WTC11 (cell line): ENCODE measurements around the gene SLC37A1. TPM values are rescaled to one million over a fixed set of nuclear protein-coding genes. Genes with fewer than 3 reads are reported as not detected.
A peak's percentile ranks its signal among the peaks of the same experiment; 100 is the strongest.

Source experiments
- ATAC-seq: fragments of 200-7000 bp; cut with Tn5 transposase; 2 replicates; pipeline ENCODE4 v1.10.0; 2021; ENCODE audit warnings: mild to moderate bottlenecking, moderate library complexity
- CTCF ChIA-PET: fragments of 300-600 bp; sonication (Branson Sonifier 250); formaldehyde crosslinking; loops from one replicate; lab custom pipeline; 2021; ENCODE audit warnings: antibody characterized with exemption; lab: Charles Lee
- POLR2A ChIA-PET: fragments of 350-600 bp; sonication (Branson Sonifier 250); formaldehyde crosslinking; loops from one replicate; lab custom pipeline; 2021; ENCODE audit warnings: antibody characterized with exemption; lab: Charles Lee
- DNase-seq: peaks from one replicate; pipeline ENCODE4 v3.0.0; 2021; ENCODE audit warnings: low spot score
- H3K27ac Mint-ChIP-seq: 2 replicates; pipeline ENCODE4 v1.8.0; 2021; ENCODE audit warnings: mixed read lengths
- H3K27me3 Mint-ChIP-seq: 2 replicates; pipeline ENCODE4 v1.8.0; 2021; ENCODE audit warnings: low read depth, mild to moderate bottlenecking, moderate library complexity, mixed read lengths
- H3K36me3 Mint-ChIP-seq: 2 replicates; pipeline ENCODE4 v1.8.0; 2021; ENCODE audit warnings: mixed read lengths
- H3K4me1 Mint-ChIP-seq: 2 replicates; pipeline ENCODE4 v1.8.0; 2022; ENCODE audit warnings: mixed read lengths
- H3K4me3 Mint-ChIP-seq: 2 replicates; pipeline ENCODE4 v1.8.0; 2021; ENCODE audit warnings: mild to moderate bottlenecking, moderate library complexity, mixed read lengths
- H3K9me3 Mint-ChIP-seq: 2 replicates; pipeline ENCODE4 v1.8.0; 2021; ENCODE audit warnings: mixed read lengths
- ATF1 ChIP-seq: sonication (generic); formaldehyde crosslinking; IDR thresholded peaks from 2 replicates; pipeline ENCODE4 v1.8.1; 2023; ENCODE audit warnings: mild to moderate bottlenecking, moderate library complexity, missing genetic modification reagents
- ESRRA ChIP-seq: sonication (generic); formaldehyde crosslinking; IDR thresholded peaks from 2 replicates; pipeline ENCODE4 v1.8.1; 2022; ENCODE audit warnings: mild to moderate bottlenecking, missing genetic modification reagents, borderline replicate concordance
- FOXK1 ChIP-seq: sonication (generic); formaldehyde crosslinking; IDR thresholded peaks from 2 replicates; pipeline ENCODE4 v1.8.0; 2022; ENCODE audit warnings: mild to moderate bottlenecking, moderate library complexity, missing genetic modification reagents
- KAT7 ChIP-seq: sonication (generic); formaldehyde crosslinking; IDR thresholded peaks from 2 replicates; pipeline ENCODE4 v1.8.1; 2023; ENCODE audit warnings: missing genetic modification reagents, mild to moderate bottlenecking, borderline replicate concordance
- MXD4 ChIP-seq: fragments of 250-450 bp; sonication (Bioruptor Pico); IDR thresholded peaks from 2 replicates; pipeline ENCODE4 v1.8.0; 2021; ENCODE audit warnings: mild to moderate bottlenecking, moderate library complexity, borderline replicate concordance
- TCF7 ChIP-seq: sonication (generic); formaldehyde crosslinking; IDR thresholded peaks from 2 replicates; pipeline ENCODE4 v1.8.0; 2022; ENCODE audit warnings: mild to moderate bottlenecking, low read depth, missing genetic modification reagents, moderate library complexity
- ZNF121 ChIP-seq: sonication (generic); formaldehyde crosslinking; IDR thresholded peaks from 2 replicates; pipeline ENCODE4 v1.8.0; 2023; ENCODE audit warnings: missing genetic modification reagents
- ZNF317 ChIP-seq: sonication (generic); formaldehyde crosslinking; IDR thresholded peaks from 2 replicates; pipeline ENCODE4 v1.8.1; 2023; ENCODE audit warnings: low read depth, mild to moderate bottlenecking, moderate library complexity, missing genetic modification reagents, borderline replicate concordance
- total RNA-seq: library from RNA; stranded (reverse); gene quantifications from 3 replicates; pipeline ENCODE4 v1.2.3, GENCODE V29; 2021
- TF ChIP-seq, protein P1 (sequence below): sonication (generic); formaldehyde crosslinking; IDR thresholded peaks from 2 replicates; pipeline ENCODE4 v1.8.0; 2022; ENCODE audit warnings: missing genetic modification reagents
- TF ChIP-seq, protein P2 (sequence below): sonication (generic); formaldehyde crosslinking; IDR thresholded peaks from 2 replicates; pipeline ENCODE4 v1.8.1; 2023; ENCODE audit warnings: mild to moderate bottlenecking, missing genetic modification reagents
- TF ChIP-seq, protein P3 (sequence below): fragments of 250-450 bp; sonication (Bioruptor Pico); IDR thresholded peaks from 2 replicates; pipeline ENCODE4 v1.9.0; 2021; ENCODE audit warnings: mild to moderate bottlenecking, borderline replicate concordance
- TF ChIP-seq, protein P4 (sequence below): sonication (generic); formaldehyde crosslinking; IDR thresholded peaks from 2 replicates; pipeline ENCODE4 v1.8.1; 2022; ENCODE audit warnings: low read depth, mild to moderate bottlenecking, moderate library complexity, missing genetic modification reagents, borderline replicate concordance
- TF ChIP-seq, protein P5 (sequence below): sonication (generic); formaldehyde crosslinking; IDR thresholded peaks from 2 replicates; pipeline ENCODE4 v1.8.1; 2023; ENCODE audit warnings: mild to moderate bottlenecking, moderate library complexity, missing genetic modification reagents
- TF ChIP-seq, protein P6 (sequence below): fragments of 250-450 bp; sonication (Bioruptor Pico); IDR thresholded peaks from 2 replicates; pipeline ENCODE4 v1.9.0; 2021; ENCODE audit warnings: mild to moderate bottlenecking

Gene SLC37A1
- total RNA-seq, 1 experiment from 2014 or later, result 22.7 TPM

DNA sequence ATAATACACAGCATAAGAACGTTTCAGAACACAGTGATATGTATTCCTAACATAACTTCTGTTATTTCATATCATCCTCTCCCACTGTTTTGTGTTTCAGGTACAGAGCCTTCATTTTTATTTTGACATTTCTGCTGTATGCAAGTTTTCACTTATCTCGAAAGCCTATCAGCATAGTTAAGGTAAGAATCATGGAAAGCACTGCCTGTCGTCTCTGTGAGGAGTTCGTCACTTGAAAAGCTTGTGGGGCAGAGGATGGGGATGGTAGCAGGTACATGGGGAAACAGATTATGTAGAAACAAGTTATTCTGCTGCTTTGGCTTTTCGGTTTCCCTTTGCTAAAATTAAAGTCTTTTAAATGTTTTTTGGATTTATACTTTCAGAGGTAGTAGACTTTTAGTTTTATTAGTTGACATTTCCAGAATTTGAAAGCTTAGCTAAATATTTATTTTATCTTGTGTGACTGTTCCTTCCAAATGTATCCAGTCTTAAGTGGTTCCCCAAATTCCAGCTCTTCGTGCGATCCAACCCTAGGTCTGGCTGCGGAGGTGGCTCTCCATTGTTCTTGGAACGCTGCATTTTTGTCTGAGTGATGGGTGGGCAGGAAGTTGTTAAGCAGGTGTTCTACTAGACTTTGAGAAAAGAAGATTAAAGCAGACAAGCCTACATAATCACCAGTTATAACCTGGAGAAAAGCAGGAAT is 12.2 kb downstream of the SLC37A1 start:
- TF ChIP-seq, protein P1, sequence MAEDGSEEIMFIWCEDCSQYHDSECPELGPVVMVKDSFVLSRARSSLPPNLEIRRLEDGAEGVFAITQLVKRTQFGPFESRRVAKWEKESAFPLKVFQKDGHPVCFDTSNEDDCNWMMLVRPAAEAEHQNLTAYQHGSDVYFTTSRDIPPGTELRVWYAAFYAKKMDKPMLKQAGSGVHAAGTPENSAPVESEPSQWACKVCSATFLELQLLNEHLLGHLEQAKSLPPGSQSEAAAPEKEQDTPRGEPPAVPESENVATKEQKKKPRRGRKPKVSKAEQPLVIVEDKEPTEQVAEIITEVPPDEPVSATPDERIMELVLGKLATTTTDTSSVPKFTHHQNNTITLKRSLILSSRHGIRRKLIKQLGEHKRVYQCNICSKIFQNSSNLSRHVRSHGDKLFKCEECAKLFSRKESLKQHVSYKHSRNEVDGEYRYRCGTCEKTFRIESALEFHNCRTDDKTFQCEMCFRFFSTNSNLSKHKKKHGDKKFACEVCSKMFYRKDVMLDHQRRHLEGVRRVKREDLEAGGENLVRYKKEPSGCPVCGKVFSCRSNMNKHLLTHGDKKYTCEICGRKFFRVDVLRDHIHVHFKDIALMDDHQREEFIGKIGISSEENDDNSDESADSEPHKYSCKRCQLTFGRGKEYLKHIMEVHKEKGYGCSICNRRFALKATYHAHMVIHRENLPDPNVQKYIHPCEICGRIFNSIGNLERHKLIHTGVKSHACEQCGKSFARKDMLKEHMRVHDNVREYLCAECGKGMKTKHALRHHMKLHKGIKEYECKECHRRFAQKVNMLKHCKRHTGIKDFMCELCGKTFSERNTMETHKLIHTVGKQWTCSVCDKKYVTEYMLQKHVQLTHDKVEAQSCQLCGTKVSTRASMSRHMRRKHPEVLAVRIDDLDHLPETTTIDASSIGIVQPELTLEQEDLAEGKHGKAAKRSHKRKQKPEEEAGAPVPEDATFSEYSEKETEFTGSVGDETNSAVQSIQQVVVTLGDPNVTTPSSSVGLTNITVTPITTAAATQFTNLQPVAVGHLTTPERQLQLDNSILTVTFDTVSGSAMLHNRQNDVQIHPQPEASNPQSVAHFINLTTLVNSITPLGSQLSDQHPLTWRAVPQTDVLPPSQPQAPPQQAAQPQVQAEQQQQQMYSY, result no peak
- TF ChIP-seq MXD4 (no peak), ZNF121 (no peak), ATF1 (CRISPR knock-in tag) (no peak), FOXK1 (CRISPR knock-in tag) (no peak), TCF7 (CRISPR knock-in tag) (no peak), ESRRA (CRISPR knock-in tag) (no peak), ZNF317 (CRISPR knock-in tag) (no peak), KAT7 (CRISPR knock-in tag) (no peak)
- TF ChIP-seq, protein P2, sequence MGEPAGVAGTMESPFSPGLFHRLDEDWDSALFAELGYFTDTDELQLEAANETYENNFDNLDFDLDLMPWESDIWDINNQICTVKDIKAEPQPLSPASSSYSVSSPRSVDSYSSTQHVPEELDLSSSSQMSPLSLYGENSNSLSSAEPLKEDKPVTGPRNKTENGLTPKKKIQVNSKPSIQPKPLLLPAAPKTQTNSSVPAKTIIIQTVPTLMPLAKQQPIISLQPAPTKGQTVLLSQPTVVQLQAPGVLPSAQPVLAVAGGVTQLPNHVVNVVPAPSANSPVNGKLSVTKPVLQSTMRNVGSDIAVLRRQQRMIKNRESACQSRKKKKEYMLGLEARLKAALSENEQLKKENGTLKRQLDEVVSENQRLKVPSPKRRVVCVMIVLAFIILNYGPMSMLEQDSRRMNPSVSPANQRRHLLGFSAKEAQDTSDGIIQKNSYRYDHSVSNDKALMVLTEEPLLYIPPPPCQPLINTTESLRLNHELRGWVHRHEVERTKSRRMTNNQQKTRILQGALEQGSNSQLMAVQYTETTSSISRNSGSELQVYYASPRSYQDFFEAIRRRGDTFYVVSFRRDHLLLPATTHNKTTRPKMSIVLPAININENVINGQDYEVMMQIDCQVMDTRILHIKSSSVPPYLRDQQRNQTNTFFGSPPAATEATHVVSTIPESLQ (CRISPR knock-in tag), result no peak
- TF ChIP-seq, protein P3, sequence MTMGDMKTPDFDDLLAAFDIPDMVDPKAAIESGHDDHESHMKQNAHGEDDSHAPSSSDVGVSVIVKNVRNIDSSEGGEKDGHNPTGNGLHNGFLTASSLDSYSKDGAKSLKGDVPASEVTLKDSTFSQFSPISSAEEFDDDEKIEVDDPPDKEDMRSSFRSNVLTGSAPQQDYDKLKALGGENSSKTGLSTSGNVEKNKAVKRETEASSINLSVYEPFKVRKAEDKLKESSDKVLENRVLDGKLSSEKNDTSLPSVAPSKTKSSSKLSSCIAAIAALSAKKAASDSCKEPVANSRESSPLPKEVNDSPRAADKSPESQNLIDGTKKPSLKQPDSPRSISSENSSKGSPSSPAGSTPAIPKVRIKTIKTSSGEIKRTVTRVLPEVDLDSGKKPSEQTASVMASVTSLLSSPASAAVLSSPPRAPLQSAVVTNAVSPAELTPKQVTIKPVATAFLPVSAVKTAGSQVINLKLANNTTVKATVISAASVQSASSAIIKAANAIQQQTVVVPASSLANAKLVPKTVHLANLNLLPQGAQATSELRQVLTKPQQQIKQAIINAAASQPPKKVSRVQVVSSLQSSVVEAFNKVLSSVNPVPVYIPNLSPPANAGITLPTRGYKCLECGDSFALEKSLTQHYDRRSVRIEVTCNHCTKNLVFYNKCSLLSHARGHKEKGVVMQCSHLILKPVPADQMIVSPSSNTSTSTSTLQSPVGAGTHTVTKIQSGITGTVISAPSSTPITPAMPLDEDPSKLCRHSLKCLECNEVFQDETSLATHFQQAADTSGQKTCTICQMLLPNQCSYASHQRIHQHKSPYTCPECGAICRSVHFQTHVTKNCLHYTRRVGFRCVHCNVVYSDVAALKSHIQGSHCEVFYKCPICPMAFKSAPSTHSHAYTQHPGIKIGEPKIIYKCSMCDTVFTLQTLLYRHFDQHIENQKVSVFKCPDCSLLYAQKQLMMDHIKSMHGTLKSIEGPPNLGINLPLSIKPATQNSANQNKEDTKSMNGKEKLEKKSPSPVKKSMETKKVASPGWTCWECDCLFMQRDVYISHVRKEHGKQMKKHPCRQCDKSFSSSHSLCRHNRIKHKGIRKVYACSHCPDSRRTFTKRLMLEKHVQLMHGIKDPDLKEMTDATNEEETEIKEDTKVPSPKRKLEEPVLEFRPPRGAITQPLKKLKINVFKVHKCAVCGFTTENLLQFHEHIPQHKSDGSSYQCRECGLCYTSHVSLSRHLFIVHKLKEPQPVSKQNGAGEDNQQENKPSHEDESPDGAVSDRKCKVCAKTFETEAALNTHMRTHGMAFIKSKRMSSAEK, result no peak
- TF ChIP-seq, protein P4, sequence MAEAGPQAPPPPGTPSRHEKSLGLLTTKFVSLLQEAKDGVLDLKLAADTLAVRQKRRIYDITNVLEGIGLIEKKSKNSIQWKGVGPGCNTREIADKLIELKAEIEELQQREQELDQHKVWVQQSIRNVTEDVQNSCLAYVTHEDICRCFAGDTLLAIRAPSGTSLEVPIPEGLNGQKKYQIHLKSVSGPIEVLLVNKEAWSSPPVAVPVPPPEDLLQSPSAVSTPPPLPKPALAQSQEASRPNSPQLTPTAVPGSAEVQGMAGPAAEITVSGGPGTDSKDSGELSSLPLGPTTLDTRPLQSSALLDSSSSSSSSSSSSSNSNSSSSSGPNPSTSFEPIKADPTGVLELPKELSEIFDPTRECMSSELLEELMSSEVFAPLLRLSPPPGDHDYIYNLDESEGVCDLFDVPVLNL, result no peak
- TF ChIP-seq, protein P5, sequence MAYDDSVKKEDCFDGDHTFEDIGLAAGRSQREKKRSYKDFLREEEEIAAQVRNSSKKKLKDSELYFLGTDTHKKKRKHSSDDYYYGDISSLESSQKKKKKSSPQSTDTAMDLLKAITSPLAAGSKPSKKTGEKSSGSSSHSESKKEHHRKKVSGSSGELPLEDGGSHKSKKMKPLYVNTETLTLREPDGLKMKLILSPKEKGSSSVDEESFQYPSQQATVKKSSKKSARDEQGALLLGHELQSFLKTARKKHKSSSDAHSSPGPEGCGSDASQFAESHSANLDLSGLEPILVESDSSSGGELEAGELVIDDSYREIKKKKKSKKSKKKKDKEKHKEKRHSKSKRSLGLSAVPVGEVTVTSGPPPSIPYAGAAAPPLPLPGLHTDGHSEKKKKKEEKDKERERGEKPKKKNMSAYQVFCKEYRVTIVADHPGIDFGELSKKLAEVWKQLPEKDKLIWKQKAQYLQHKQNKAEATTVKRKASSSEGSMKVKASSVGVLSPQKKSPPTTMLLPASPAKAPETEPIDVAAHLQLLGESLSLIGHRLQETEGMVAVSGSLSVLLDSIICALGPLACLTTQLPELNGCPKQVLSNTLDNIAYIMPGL (CRISPR knock-in tag), result no peak
- TF ChIP-seq, protein P6, sequence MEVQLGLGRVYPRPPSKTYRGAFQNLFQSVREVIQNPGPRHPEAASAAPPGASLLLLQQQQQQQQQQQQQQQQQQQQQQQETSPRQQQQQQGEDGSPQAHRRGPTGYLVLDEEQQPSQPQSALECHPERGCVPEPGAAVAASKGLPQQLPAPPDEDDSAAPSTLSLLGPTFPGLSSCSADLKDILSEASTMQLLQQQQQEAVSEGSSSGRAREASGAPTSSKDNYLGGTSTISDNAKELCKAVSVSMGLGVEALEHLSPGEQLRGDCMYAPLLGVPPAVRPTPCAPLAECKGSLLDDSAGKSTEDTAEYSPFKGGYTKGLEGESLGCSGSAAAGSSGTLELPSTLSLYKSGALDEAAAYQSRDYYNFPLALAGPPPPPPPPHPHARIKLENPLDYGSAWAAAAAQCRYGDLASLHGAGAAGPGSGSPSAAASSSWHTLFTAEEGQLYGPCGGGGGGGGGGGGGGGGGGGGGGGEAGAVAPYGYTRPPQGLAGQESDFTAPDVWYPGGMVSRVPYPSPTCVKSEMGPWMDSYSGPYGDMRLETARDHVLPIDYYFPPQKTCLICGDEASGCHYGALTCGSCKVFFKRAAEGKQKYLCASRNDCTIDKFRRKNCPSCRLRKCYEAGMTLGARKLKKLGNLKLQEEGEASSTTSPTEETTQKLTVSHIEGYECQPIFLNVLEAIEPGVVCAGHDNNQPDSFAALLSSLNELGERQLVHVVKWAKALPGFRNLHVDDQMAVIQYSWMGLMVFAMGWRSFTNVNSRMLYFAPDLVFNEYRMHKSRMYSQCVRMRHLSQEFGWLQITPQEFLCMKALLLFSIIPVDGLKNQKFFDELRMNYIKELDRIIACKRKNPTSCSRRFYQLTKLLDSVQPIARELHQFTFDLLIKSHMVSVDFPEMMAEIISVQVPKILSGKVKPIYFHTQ (CRISPR knock-in tag), result no peak
- no peak for DNase-seq
- Mint-ChIP-seq H3K4me1 (peaks cover 50% of the 10 kb centered on the region), H3K36me3 (peaks cover 28% of the 10 kb centered on the region), H3K27ac (peak overlapping the region; percentile 7; the same call in 1 of the 2 replicates), H3K9me3 (no peaks in the 10 kb centered on the region), H3K4me3 (no peak overlapping the region), H3K27me3 (no peaks in the 10 kb centered on the region)
- CTCF ChIA-PET, result interaction anchor here (0.7 kb wide), 1 partner anchor 11 kb away, joined by 3 read pairs; no protein-coding TSS in a partner anchor
- ATAC-seq, result no peak
- POLR2A ChIA-PET, result no interaction called here
